K562 (cell line): ENCODE measurements around the gene LMX1B. TPM values are rescaled to one million over a fixed set of nuclear protein-coding genes. Genes with fewer than 3 reads are reported as not detected.

Experiments
- BRD9 ChIP-seq: fragments of 450-650 bp; IDR thresholded peaks from 2 replicates; pipeline ENCODE4 v1.6.1; 2018; ENCODE audit warnings: low read depth; ENCODE audit not compliant: partially characterized antibody
- CBFA2T2 ChIP-seq: fragments of 450-650 bp; conservative IDR thresholded peaks from 2 replicates; pipeline ENCODE4 v1.6.1; 2017; ENCODE audit warnings: mild to moderate bottlenecking
- CBX3 ChIP-seq, 2 experiments: IDR thresholded peaks; 1 replicate in 1 of 2; 2 replicates in 1 of 2; pipeline ENCODE4 v1.6.1; 2012; ENCODE audit warnings: inconsistent platforms in 2 of 2, low read length in 2 of 2, borderline replicate concordance in 1 of 2, control low read depth in 1 of 2
- HMG20A ChIP-seq: fragments of 450-650 bp; formaldehyde crosslinking; conservative IDR thresholded peaks from 2 replicates; pipeline ENCODE4 v1.4.0; 2020; ENCODE audit warnings: mild to moderate bottlenecking, mixed read lengths
- ID3 ChIP-seq, 2 experiments: fragments of 250-450 bp in 1 of 2; fragments of 450-650 bp in 1 of 2; sonication (Bioruptor Pico) in 1 of 2; IDR thresholded peaks; 2 replicates each; pipeline versions ENCODE4 v1.6.1 to v1.8.0; 2016 to 2021; ENCODE audit warnings: mild to moderate bottlenecking in 2 of 2, moderate library complexity in 2 of 2, missing compliant biosample characterization in 1 of 2, missing genetic modification characterization in 1 of 2
- KLF10 ChIP-seq: fragments of 250-450 bp; sonication (Bioruptor Pico); IDR thresholded peaks from 2 replicates; pipeline ENCODE4 v1.6.1; 2021; ENCODE audit warnings: matching md5 sums
- LARP7 ChIP-seq: fragments of 450-650 bp; IDR thresholded peaks from 2 replicates; pipeline ENCODE4 v1.6.1; 2016
- PYGO2 ChIP-seq: fragments of 450-650 bp; IDR thresholded peaks from 2 replicates; pipeline ENCODE4 v1.6.1; 2016; ENCODE audit warnings: mild to moderate bottlenecking, missing genetic modification characterization, moderate library complexity, missing compliant biosample characterization
- TFAM ChIP-seq: fragments of 250-450 bp; sonication (Bioruptor Pico); conservative IDR thresholded peaks from 2 replicates; pipeline ENCODE4 v1.5.0; 2021; ENCODE audit warnings: mild to moderate bottlenecking, moderate library complexity
- ZNF146 ChIP-seq: IDR thresholded peaks from one replicate; pipeline ENCODE4 v1.6.1; 2018; ENCODE audit warnings: missing compliant biosample characterization; ENCODE audit not compliant: unreplicated experiment
- ZNF668 ChIP-seq: fragments of 250-450 bp; sonication (Bioruptor Pico); IDR thresholded peaks from 2 replicates; pipeline ENCODE4 v1.8.0; 2022; ENCODE audit warnings: mild to moderate bottlenecking, inconsistent platforms
- polyA plus RNA-seq, 8 experiments: library from polyadenylated mRNA; depleted of rRNA in 4 of 8; stranded (reverse) in 5 of 8; unstranded in 3 of 8; fragments of >200 nt; fragmentation: Nextera tagmentation in 2 of 8; fragmentation: Illumina TruSeq in 1 of 8; extraction: Ambion mirVana in 2 of 8; extraction: Trizol in 1 of 8; gene quantifications; 2 replicates each; pipeline versions ENCODE4 v1.2.1 to v1.2.3, GENCODE V29; 2011 to 2014; ENCODE audit warnings: inconsistent platforms in 1 of 8, missing spikeins in 1 of 8
- total RNA-seq, 7 experiments: library from RNA; depleted of rRNA in 6 of 7; stranded (reverse); fragments of >200 nt in 6 of 7; fragmentation: Illumina TruSeq in 2 of 7; extraction: Trizol in 2 of 7; gene quantifications; 2 replicates each; pipeline versions ENCODE4 v1.2.1 to v1.2.3, GENCODE V29; 2011 to 2021; ENCODE audit warnings: low replicate concordance in 1 of 7
- TF ChIP-seq, protein P1 (sequence below): fragments of 250-450 bp; sonication (Bioruptor Pico); IDR thresholded peaks from 2 replicates; pipeline ENCODE4 v1.5.0; 2021; ENCODE audit warnings: mild to moderate bottlenecking, borderline replicate concordance

Gene LMX1B
- total and polyA plus RNA-seq, 9 of the 15 experiments (the other 6 are each of a cell fraction or from before 2014, with no cell fraction given) = not detected

DNA sequence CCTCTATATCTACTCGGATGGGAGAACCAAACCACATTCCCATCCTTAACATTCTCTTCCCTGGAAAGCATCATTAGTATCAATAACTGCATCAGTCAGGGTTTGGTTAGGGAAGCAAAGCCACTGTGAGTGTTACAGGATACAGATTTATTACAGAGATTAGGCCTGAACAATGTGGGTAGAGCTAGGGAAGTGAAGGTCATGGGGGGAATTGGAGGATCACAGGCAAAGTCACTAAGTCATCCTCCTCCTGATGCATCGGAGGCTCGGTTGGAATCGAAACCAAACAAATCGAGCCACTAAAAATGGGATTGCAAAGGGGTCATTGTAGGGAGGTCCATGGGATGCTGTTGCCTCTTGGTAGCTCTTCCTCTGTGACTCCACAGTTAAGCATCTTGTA is 129.3 kb downstream of the LMX1B start (continued):
- TF ChIP-seq ID3 (CRISPR knock-in tag; IDR thresholded peaks at IDR 0.05) (no peak), ID3 (tag; IDR thresholded peaks at IDR 0.05) (no peak), BRD9 (no peak), PYGO2 (tag) (no peak), HMG20A (CRISPR knock-in tag) (no peak), TFAM (CRISPR knock-in tag) (no peak), CBFA2T2 (no peak), ZNF146 (no peak), ZNF668 (CRISPR knock-in tag) (no peak), KLF10 (CRISPR knock-in tag) (no peak), CBX3 (IDR thresholded peaks at IDR 0.05; ENCODE audit: borderline replicate concordance in 1 of 2, low read length in 2 of 2) (no peak), LARP7 (no peak)
- TF ChIP-seq, protein P1, sequence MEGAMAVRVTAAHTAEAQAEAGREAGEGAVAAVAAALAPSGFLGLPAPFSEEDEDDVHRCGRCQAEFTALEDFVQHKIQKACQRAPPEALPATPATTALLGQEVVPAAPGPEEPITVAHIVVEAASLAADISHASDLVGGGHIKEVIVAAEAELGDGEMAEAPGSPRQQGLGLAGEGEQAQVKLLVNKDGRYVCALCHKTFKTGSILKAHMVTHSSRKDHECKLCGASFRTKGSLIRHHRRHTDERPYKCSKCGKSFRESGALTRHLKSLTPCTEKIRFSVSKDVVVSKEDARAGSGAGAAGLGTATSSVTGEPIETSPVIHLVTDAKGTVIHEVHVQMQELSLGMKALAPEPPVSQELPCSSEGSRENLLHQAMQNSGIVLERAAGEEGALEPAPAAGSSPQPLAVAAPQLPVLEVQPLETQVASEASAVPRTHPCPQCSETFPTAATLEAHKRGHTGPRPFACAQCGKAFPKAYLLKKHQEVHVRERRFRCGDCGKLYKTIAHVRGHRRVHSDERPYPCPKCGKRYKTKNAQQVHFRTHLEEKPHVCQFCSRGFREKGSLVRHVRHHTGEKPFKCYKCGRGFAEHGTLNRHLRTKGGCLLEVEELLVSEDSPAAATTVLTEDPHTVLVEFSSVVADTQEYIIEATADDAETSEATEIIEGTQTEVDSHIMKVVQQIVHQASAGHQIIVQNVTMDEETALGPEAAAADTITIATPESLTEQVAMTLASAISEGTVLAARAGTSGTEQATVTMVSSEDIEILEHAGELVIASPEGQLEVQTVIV = no peak
